ENCODE data around the gene RPS27A. TPM values are rescaled to one million over a fixed set of nuclear protein-coding genes. Genes with fewer than 3 reads are reported as not detected.
"Not testable (repeated sequence)": the region's sequence is repeated elsewhere in the genome, so short reads cannot be mapped to it uniquely, and the experiment has no call there.

Gene RPS27A
- total RNA-seq (2014; rRNA removed; shearing (Covaris generic)) (1,424 and 1,606 TPM in 2 replicates), polyA plus RNA-seq (2016; fragmentation: Nextera tagmentation; extraction: Ambion mirVana) (1,538 and 1,672 TPM in 2 replicates)
- long read RNA-seq, transcript RPS27A-201 (6 exons, 1,071 nt): major isoform, 2,699 of 3,437 reads
- long read RNA-seq, transcript RPS27A-203 (5 exons, 796 nt): minor isoform, 581 of 3,437 reads
- long read RNA-seq, partial matches to known transcripts: 42 of 3,437 reads
- long read RNA-seq, other reads (novel, unspliced or antisense): 114 of 3,437 reads

- Histone ChIP-seq H3K4me1 (ENCODE audit: insufficient read depth) (peaks cover 18% of the 10 kb centered on the region), H3K27me3 (ENCODE audit: insufficient read depth) (no peaks in the 10 kb centered on the region), H3K9me2 (ENCODE audit: insufficient read depth) (0 out of 2 replicates have a peak, but pooled peaks cover 6% of the 10 kb centered on the region), H3K36me3 (ENCODE audit: insufficient read depth) (peaks cover 38% of the 10 kb centered on the region), H3F3A (replicated peaks; ENCODE audit: low read depth) (peaks cover 39% of the 10 kb centered on the region), H3K4me3 (peak within 1 kb of the TSS; percentile 90), H3K79me2 (replicated peaks; ENCODE audit: insufficient read depth) (peaks cover 51% of the 10 kb centered on the region), H4K20me1 (replicated peaks; ENCODE audit: insufficient read depth) (peaks cover 16% of the 10 kb centered on the region; the same call in 1 of the 2 replicates), H2AFZ (no peak within 1 kb of the TSS), H3K27ac (ENCODE audit: low read depth) (peak within 1 kb of the TSS; percentile 89), H3K4me2 (peak within 1 kb of the TSS; percentile 94)
- TF ChIP-seq NANOG (IDR thresholded peaks at IDR 0.05; ENCODE audit: borderline replicate concordance) (peak; percentile 12; the same call in 1 of the 2 replicates), ETS1 (IDR thresholded peaks at IDR 0.05) (peak; percentile 91), EZH2phosphoT487 (IDR thresholded peaks at IDR 0.05; ENCODE audit: unreplicated experiment) (no peak), STAT1 (IDR thresholded peaks at IDR 0.05; ENCODE audit: unreplicated experiment) (no peak), POLR2AphosphoS5 (IDR thresholded peaks at IDR 0.05; ENCODE audit: low read depth) (peak; percentile 91)
- TF ChIP-seq, protein P1, sequence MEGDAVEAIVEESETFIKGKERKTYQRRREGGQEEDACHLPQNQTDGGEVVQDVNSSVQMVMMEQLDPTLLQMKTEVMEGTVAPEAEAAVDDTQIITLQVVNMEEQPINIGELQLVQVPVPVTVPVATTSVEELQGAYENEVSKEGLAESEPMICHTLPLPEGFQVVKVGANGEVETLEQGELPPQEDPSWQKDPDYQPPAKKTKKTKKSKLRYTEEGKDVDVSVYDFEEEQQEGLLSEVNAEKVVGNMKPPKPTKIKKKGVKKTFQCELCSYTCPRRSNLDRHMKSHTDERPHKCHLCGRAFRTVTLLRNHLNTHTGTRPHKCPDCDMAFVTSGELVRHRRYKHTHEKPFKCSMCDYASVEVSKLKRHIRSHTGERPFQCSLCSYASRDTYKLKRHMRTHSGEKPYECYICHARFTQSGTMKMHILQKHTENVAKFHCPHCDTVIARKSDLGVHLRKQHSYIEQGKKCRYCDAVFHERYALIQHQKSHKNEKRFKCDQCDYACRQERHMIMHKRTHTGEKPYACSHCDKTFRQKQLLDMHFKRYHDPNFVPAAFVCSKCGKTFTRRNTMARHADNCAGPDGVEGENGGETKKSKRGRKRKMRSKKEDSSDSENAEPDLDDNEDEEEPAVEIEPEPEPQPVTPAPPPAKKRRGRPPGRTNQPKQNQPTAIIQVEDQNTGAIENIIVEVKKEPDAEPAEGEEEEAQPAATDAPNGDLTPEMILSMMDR (conservative IDR thresholded peaks at IDR 0.05; ENCODE audit: low read depth in 2 of 2): no peak
- Mint-ChIP-seq H3K9me3 (no peaks in the 10 kb centered on the region; the same call in 2 of the 3 replicates), H3K4me1 (peaks cover 18% of the 10 kb centered on the region), H3K36me3 (ENCODE audit: low read depth) (peaks cover 51% of the 10 kb centered on the region), H3K27me3 (ENCODE audit: insufficient read depth, low read depth, poor library complexity) (peaks cover 35% of the 10 kb centered on the region), H3K27ac (peak within 1 kb of the TSS; percentile 99), H3K4me3 (peak within 1 kb of the TSS; percentile 94)
- ATAC-seq (peak; percentile 96), DNase-seq (ENCODE audit: low spot score) (peak; percentile 99)
These were observed at the start of gene RPS27A, which contains the start of gene CLHC1 for GRCh38 chr2:55232084-55232862. Gene RPS27A (plus strand): TSS chr2:55232688. CDS start chr2:55232825, 137 bp downstream. Gene CLHC1 (minus strand): TSS chr2:55232293. CDS start chr2:55222411, 9,882 bp downstream.

- not testable (repeated sequence) for H2AFZ ChIP-seq; H4K20me1 ChIP-seq (replicated peaks; ENCODE audit: insufficient read depth); ATAC-seq; H3K27me3 Mint-ChIP-seq (ENCODE audit: insufficient read depth, low read depth, poor library complexity); H3K36me3 Mint-ChIP-seq (ENCODE audit: low read depth); H3K4me3 Mint-ChIP-seq; H3K79me2 ChIP-seq (replicated peaks; ENCODE audit: insufficient read depth); H3F3A ChIP-seq (replicated peaks; ENCODE audit: low read depth); H3K4me1 Mint-ChIP-seq; H3K27ac ChIP-seq (ENCODE audit: low read depth); H3K27me3 ChIP-seq (ENCODE audit: insufficient read depth); H3K4me1 ChIP-seq (ENCODE audit: insufficient read depth); H3K27ac Mint-ChIP-seq; H3K36me3 ChIP-seq (ENCODE audit: insufficient read depth); H3K9me3 Mint-ChIP-seq; DNase-seq (ENCODE audit: low spot score); H3K4me3 ChIP-seq; H3K4me2 ChIP-seq; H3K9me2 ChIP-seq (ENCODE audit: insufficient read depth)
These were observed 45.7 kb upstream of the RPS27A start for GRCh38 chr2:55186837-55187236.

- not testable (repeated sequence) for H3K27ac ChIP-seq (ENCODE audit: low read depth); H3K27me3 ChIP-seq (ENCODE audit: insufficient read depth); H3K4me3 ChIP-seq; H3K4me3 Mint-ChIP-seq; H3K4me1 ChIP-seq (ENCODE audit: insufficient read depth); DNase-seq (ENCODE audit: low spot score); H3K9me3 Mint-ChIP-seq; H4K20me1 ChIP-seq (replicated peaks; ENCODE audit: insufficient read depth); H3K4me2 ChIP-seq; H3K9me2 ChIP-seq (ENCODE audit: insufficient read depth); ATAC-seq; H3K36me3 Mint-ChIP-seq (ENCODE audit: low read depth); H3K36me3 ChIP-seq (ENCODE audit: insufficient read depth); H3F3A ChIP-seq (replicated peaks; ENCODE audit: low read depth); H3K79me2 ChIP-seq (replicated peaks; ENCODE audit: insufficient read depth); H3K4me1 Mint-ChIP-seq; H2AFZ ChIP-seq; H3K27me3 Mint-ChIP-seq (ENCODE audit: insufficient read depth, low read depth, poor library complexity); H3K27ac Mint-ChIP-seq
These were observed 40.6 kb upstream of the RPS27A start for GRCh38 chr2:55191888-55192287.
